ENCODE measurements around the gene YIF1A. TPM values are rescaled to one million over a fixed set of nuclear protein-coding genes. Genes with fewer than 3 reads are reported as not detected.
A peak's percentile ranks its signal among the peaks of the same experiment; 100 is the strongest.
"Not testable (repeated sequence)": the region's sequence is repeated elsewhere in the genome, so short reads cannot be mapped to it uniquely, and the experiment has no call there.

Gene YIF1A
- total RNA-seq, 1 experiment from 2014 or later = 86.1 TPM

- DNase-seq (ENCODE audit: low spot score) = peak; percentile 40
Measured at GRCh38 chr11:66268952-66269905, 19.7 kb downstream of the YIF1A start.

DNA sequence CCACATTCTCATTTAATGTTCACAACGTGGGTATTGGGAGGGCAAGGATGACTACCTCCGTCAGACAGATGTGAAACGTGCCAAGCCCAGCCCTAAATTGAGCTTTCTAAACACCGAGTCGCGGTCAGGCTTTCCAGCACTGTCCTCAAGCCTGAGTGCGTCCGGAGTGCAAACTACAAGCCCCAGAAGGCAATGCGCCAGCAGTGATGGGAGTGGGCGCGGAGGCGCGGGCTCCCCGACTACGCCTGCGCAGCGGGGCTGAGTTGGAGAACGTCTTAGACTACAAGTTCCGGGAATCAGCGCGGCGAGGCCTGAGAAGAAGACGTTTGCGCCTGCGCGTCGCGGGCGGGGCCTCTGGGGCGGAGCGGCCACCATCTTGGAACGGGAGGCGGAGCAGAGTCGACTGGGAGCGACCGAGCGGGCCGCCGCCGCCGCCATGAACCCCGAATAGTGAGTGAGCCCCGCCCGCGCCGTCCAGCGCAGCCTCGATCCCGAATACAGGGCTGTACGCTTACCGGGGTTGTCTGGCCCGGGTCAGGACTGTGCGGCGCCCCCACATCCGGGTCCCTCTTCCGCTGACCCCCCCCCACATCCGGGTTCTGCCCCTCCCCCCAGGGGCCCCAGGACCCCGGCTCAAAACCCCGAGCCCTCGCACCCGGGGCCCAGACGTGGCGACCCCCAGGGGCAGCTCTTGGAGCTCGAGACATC, 20.5 kb downstream of the YIF1A start, which contains the start of gene RAB1B:
Gene RAB1B, plus strand, starts transcription at position 396 of the 708 bp plus-strand sequence. Its CDS starts 41 bp downstream, at position 437.
- DNase-seq (ENCODE audit: low spot score) = peak; percentile 95

- peak; percentile 42 for DNase-seq (ENCODE audit: low spot score)
Measured at GRCh38 chr11:66267379-66268243, 21.3 kb downstream of the YIF1A start.

DNA sequence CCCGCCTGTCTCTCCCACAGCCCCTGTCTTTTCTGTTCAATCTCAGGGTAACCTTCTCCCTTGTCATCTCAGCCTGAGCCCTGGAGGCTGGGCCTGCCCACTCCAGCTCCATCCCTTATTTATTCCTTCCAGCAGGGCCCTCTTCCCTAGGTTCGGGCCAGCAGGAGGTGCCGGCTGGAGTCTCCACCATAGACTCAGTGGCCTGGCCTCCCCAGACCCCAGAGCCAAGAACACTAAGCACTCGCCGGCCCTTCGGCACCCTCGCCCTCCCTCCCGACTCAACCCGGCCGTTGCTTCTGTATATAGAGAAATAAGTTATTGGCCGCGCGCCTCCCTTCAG, 21.9 kb downstream of the YIF1A start:
- no peak for DNase-seq (ENCODE audit: low spot score)

DNA sequence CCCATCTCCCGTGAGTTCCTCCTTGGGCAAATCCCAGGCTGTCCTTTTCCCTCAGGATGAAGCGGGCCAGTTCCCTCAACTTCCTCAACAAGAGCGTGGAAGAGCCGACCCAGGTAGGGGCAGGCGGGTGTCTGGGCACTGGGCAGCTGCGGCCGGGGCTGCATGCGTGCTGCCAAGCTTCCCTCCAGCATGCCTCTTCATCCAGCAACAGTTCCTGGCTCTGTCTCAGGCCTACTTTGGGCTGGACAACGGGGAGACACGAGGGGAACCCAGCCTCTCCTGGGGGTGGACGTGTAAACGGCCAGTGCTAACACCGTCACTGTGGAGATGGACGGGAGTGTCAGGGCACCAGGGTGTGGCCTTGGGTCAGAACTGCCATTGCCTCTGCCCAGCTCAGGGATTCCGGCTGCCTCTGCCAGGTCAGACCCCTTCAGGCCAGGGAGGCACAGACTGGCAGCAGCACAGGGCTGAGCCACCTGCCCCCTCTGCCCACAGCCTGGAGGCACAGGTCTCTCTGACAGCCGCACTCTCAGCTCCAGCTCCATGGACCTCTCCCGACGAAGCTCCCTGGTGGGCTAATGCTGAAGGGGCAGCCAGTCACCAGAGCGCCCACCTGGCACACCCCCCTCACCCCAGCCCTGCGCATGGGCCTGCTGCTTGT, 22.4 kb downstream of the YIF1A start:
- no peak for DNase-seq (ENCODE audit: low spot score)

DNA sequence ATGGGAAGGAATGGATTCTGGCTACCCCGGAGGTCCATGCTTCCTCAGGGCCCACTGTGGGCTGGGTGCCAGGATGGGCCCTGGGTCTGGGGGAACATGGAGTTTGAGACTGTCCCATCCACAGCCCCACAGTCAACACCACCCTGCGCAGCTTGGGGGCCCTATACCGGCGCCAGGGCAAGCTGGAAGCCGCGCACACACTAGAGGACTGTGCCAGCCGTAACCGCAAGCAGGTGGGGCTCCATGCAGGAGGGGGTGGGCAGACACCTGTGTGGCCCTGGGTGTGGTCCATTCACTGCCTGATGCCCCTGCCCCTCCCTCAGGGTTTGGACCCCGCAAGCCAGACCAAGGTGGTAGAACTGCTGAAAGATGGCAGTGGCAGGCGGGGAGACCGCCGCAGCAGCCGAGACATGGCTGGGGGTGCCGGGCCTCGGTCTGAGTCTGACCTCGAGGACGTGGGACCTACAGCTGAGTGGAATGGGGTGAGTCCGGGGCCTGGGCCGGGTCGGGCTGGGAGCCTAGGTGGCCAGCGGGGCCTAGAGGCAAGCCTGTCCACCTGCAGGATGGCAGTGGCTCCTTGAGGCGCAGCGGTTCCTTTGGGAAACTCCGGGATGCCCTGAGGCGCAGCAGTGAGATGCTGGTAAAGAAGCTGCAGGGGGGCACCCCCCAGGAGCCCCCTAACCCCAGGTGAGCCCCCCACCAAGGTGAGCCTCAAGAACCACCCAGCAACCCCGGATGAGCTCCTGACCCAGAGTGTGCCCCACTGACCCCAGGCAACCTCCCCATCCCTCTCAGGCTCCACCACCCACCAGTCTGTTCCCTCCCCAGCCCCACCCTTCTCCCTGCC, 23.2 kb downstream of the YIF1A start:
- DNase-seq (ENCODE audit: low spot score) = no peak

DNA sequence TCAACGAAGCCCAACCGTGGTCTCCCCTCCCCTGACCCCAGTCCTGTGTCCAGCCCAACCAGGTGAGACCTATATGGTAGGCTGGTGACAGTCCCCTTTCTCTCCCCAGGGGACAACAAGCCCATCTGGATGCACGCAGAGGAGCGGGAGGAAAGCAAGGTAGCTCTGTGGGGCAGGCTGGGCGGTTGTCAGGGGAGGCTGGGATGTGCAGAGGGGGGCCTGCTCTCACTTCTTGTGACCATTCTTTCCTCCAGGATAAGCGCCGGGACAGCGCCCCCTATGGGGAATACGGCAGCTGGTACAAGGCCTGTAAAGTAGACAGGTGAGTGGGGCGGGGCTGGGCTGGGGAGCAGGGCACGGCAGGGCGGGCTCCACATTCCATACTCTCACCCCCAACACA, 24.0 kb downstream of the YIF1A start:
- DNase-seq (ENCODE audit: low spot score) = no peak

GRCh38 chr11:66264383-66264782, 24.6 kb downstream of the YIF1A start:
- no peak for DNase-seq (ENCODE audit: low spot score)

DNA sequence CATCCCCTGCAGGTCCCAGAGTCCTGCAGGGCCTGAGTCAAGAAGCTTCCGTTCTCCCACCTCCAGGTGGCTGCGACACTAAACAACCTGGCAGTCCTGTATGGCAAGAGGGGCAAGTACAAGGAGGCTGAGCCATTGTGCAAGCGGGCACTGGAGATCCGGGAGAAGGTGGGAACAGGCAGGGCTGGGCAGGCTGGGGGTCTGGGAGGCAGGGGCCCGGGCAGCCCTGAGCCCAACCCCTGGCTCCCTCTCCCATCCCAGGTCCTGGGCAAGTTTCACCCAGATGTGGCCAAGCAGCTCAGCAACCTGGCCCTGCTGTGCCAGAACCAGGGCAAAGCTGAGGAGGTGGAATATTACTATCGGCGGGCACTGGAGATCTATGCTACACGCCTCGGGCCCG, 25.2 kb downstream of the YIF1A start:
- no peak for DNase-seq (ENCODE audit: low spot score)

- no peak for DNase-seq (ENCODE audit: low spot score)
Measured at GRCh38 chr11:66263231-66263630, 25.7 kb downstream of the YIF1A start.

- DNase-seq (ENCODE audit: low spot score) = no peak
Measured at GRCh38 chr11:66262696-66263095, 26.2 kb downstream of the YIF1A start.

DNA sequence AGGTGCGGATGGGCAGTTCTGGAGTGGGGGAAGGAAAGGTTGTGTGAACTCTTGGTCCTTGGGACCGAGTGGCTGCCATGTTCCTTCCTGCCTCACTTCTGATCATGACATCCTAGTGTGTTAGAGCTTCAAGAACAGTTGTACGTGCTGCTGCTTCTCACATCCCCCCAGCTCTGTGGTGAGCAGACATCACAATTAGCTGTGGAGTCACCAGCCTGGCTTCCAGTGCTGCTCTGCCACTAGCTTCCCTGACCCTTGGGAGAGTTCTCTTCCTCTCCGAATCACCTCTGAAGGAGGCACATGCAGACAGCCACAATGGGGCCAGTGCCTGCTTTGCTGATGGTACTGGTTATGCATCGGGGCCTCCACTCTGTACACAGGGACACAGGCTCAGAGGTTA, 26.8 kb downstream of the YIF1A start:
- no peak for DNase-seq (ENCODE audit: low spot score)

DNA sequence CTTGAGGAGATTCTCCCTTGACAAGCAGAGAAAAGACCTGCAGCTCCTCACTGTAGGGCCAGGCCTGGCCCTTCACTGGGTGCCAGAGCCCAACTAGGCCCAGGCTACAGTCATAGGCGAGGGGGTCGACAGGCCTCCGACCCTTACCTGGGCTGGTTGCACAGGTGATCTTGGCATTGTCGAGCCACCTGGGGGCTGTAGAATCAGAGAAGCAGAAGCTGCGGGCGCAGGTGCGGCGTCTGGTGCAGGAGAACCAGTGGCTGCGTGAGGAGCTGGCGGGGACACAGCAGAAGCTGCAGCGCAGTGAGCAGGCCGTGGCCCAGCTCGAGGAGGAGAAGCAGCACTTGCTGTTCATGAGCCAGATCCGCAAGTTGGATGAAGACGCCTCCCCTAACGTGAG, 27.4 kb downstream of the YIF1A start:
- no peak for DNase-seq (ENCODE audit: low spot score)

DNA sequence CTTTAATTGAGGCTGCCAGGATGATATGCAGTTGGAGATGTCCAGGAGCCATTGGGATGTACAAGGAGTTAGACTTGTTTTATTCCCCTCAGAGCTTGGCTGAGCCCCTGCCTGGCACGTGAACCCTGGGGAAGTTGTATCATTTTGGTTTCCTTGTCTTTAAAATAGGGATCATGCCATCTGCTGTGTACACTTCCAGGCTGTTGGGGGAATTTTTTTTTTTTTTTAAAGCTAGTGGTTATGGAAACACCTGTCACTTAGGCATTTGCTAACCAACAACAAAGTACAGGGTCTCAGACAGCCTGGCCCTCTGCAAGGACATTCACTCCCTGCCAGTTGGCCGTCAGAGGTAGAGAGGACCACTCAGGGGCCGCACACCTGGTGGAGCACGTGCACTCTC, 29.0 kb downstream of the YIF1A start:
- no peak for DNase-seq (ENCODE audit: low spot score)

GRCh38 chr11:66259225-66259624, 29.7 kb downstream of the YIF1A start:
- no peak for DNase-seq (ENCODE audit: low spot score)

- no peak for DNase-seq (ENCODE audit: low spot score)
Measured at GRCh38 chr11:66258473-66258893, 30.5 kb downstream of the YIF1A start.

GRCh38 chr11:66253081-66253480, 35.9 kb downstream of the YIF1A start:
- DNase-seq (ENCODE audit: low spot score) = not testable (repeated sequence)

DNA sequence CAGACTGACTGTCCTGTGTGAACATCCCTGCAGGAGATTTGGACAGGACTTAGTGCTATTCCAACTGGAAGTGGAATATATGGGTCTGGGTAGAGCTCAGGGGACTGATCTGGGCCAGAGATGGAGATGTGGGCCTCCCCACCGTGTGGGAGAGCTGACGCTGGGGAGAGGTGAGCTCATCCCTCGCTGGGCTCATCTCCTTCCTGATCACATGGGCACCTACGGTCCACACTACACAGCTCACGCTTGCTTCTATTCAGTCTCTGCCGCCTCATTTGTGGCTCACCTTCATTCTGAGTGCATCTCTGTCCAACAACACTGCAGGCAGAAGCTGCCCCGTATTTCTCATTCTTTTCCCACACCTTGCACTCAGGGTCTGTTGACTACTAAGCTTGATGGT, 37.1 kb downstream of the YIF1A start:
- DNase-seq (ENCODE audit: low spot score) = no peak

GRCh38 chr11:66248903-66249302, 40.0 kb downstream of the YIF1A start:
- no peak for DNase-seq (ENCODE audit: low spot score)

- DNase-seq (ENCODE audit: low spot score) = no peak
Measured at GRCh38 chr11:66247801-66248200, 41.1 kb downstream of the YIF1A start.

All from A172 (cell line).